Left lung (tissue), 10 donors: ENCODE measurements around the gene SLC23A2. TPM values are rescaled to one million over a fixed set of nuclear protein-coding genes. Genes with fewer than 3 reads are reported as not detected.
"Not testable (repeated sequence)": the region's sequence is repeated elsewhere in the genome, so short reads cannot be mapped to it uniquely, and the experiment has no call there.

Experiments
- ATAC-seq: fragments of 200-7000 bp; cut with Tn5 transposase; one replicate; pipeline ENCODE4 v1.9.1; 2020; ENCODE audit warnings: moderate library complexity
- DNase-seq, 4 donors: peaks; one replicate each; pipeline ENCODE4 v3.0.0-alpha.2; 2013 to 2020
- H3K27ac ChIP-seq, 2 donors: fragments of 200-600 bp; sonication (generic) in 1 of 2; one replicate each; pipeline versions ENCODE4 v1.5.0 to v1.8.0; 2020 to 2021
- H3K27me3 ChIP-seq, 2 donors: fragments of 200-600 bp; sonication (generic) in 1 of 2; one replicate each; pipeline versions ENCODE4 v1.5.0 to v1.8.0; 2020 to 2021
- H3K36me3 ChIP-seq, 2 donors: fragments of 200-600 bp; sonication (generic) in 1 of 2; one replicate each; pipeline versions ENCODE4 v1.5.0 to v1.8.0; 2020 to 2021
- H3K4me1 ChIP-seq, 2 donors: fragments of 200-600 bp; one replicate each; pipeline ENCODE4 v1.8.0; 2021
- H3K4me3 ChIP-seq, 2 donors: fragments of 200-600 bp; sonication (generic) in 1 of 2; one replicate each; pipeline versions ENCODE4 v1.5.0 to v1.8.0; 2020 to 2021; ENCODE audit warnings: mild to moderate bottlenecking in 1 of 2
- H3K9me3 ChIP-seq, 2 donors: fragments of 200-600 bp; sonication (generic) in 1 of 2; one replicate each; pipeline versions ENCODE4 v1.5.0 to v1.8.0; 2020 to 2021
- intact Hi-C, 2 donors: fragments of 100-400 bp; cut with DNase I; formaldehyde crosslinking; loops; one replicate each; pipeline versions ENCODE4 v1.11.2 to v1.14.2; 2022
- polyA plus RNA-seq, 6 donors: library from polyadenylated mRNA; unstranded; fragments of 120-200 nt; gene quantifications; one replicate each; pipeline ENCODE4 v1.2.1, GENCODE V29; 2013; ENCODE audit not compliant: insufficient read length in 6 of 6
- total RNA-seq, 2 donors: library from RNA; stranded (reverse); fragmentation: NEBNext Ultra II Directional; extraction: Animal tissue kit (Norgen Biotek cat#: 25700); gene quantifications; one replicate each; pipeline ENCODE4 v1.2.1, GENCODE V29; 2021
- TF ChIP-seq, protein P1 (sequence below), 2 donors: fragments of 200-600 bp; sonication (generic) in 1 of 2; IDR thresholded peaks; one replicate each; pipeline versions ENCODE4 v1.5.0 to v1.8.0; 2021; ENCODE audit warnings: antibody characterized with exemption in 2 of 2
- donor health status: DM: no; HTN: yes; CAD: no.
- donor health status: DM: no; HTN: no; CAD: no.

Gene SLC23A2
- total and polyA plus RNA-seq, 8 donors: 15.8 to 27.1 (median 25.9) TPM

- Histone ChIP-seq H3K4me1 (peaks cover 0 to 6% of the 10 kb centered on the region in 2 donors), H3K36me3 (no peaks in the 10 kb centered on the region), H3K27me3 (no peaks in the 10 kb centered on the region), H3K27ac (no peak overlapping the region), H3K9me3 (no peaks in the 10 kb centered on the region), H3K4me3 (no peak overlapping the region)
- intact Hi-C loops: no loop called here
- ATAC-seq (no peak), DNase-seq (no peak)
- TF ChIP-seq, protein P1, sequence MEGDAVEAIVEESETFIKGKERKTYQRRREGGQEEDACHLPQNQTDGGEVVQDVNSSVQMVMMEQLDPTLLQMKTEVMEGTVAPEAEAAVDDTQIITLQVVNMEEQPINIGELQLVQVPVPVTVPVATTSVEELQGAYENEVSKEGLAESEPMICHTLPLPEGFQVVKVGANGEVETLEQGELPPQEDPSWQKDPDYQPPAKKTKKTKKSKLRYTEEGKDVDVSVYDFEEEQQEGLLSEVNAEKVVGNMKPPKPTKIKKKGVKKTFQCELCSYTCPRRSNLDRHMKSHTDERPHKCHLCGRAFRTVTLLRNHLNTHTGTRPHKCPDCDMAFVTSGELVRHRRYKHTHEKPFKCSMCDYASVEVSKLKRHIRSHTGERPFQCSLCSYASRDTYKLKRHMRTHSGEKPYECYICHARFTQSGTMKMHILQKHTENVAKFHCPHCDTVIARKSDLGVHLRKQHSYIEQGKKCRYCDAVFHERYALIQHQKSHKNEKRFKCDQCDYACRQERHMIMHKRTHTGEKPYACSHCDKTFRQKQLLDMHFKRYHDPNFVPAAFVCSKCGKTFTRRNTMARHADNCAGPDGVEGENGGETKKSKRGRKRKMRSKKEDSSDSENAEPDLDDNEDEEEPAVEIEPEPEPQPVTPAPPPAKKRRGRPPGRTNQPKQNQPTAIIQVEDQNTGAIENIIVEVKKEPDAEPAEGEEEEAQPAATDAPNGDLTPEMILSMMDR (IDR thresholded peaks at IDR 0.05): no peak
Observed at GRCh38 chr20:5041433-5041832, 40.1 kb upstream of the SLC23A2 start.

- H3K27ac ChIP-seq: no peak overlapping the region
- no peaks in the 10 kb centered on the region for H3K36me3 ChIP-seq
- no peak overlapping the region for H3K4me3 ChIP-seq
- TF ChIP-seq, protein P1 (IDR thresholded peaks at IDR 0.05): no peak
- no peaks in the 10 kb centered on the region for H3K27me3 ChIP-seq
- H3K4me1 ChIP-seq: no peaks in the 10 kb centered on the region
- no peaks in the 10 kb centered on the region for H3K9me3 ChIP-seq
- DNase-seq: no peak
- ATAC-seq: no peak
- intact Hi-C loops: no loop called here
Observed at GRCh38 chr20:5040345-5040744, 39.0 kb upstream of the SLC23A2 start.

DNA sequence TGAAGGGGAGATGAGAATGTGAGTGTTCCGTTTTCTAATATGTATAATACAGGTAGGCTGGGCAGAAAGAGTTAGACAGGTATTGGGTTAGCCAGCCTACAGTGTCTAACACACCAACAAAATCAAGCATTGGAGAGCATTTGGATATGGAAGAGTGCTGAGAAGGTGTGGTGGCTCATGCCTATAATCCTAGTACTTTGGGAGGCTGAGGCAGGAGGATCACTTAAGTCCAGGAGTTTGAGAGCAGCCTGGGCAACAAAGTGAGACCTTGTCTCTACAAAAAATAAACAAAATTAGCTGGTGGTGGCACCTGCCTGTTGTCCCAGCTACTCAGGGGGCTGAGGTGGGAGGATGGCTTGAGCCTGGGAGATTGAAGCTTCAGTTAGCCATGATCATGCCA lies 38.6 kb upstream of the SLC23A2 start:
- intact Hi-C loops: no loop called here
- no peak for ATAC-seq

DNA sequence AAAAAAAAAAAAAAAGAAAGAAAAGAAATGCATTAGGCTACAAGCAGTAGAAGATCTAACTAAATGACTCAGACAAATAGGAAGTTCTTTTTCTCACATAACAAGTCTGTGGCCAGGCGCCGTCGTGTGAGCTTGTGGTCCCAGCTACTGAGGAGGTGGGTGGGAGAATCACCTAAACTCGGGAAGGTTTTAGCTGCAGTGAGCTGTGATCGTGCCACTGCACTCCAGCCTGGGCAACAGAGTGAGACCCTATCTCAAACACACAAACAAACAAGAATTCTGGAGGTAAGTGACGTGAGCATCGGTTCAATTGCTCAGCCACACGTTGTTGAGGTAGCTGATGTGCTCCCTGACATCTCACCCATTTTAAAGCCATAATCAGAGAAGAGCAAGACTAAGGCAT lies 37.9 kb upstream of the SLC23A2 start:
- Histone ChIP-seq H3K27me3 (no peaks in the 10 kb centered on the region), H3K36me3 (no peaks in the 10 kb centered on the region), H3K4me1 (no peaks in the 10 kb centered on the region), H3K4me3 (no peak overlapping the region), H3K27ac (no peak overlapping the region), H3K9me3 (no peaks in the 10 kb centered on the region)
- intact Hi-C loops: no loop called here
- TF ChIP-seq, protein P1 (IDR thresholded peaks at IDR 0.05): no peak
- DNase-seq (no peak), ATAC-seq (no peak)

More for the DNA sequence above, 38.6 kb upstream of the SLC23A2 start:
- TF ChIP-seq, protein P1 (IDR thresholded peaks at IDR 0.05): no peak
- H3K4me3 ChIP-seq: no peak overlapping the region
- no peak for DNase-seq
- no peaks in the 10 kb centered on the region for H3K4me1 ChIP-seq
- H3K9me3 ChIP-seq: no peaks in the 10 kb centered on the region
- H3K27me3 ChIP-seq: no peaks in the 10 kb centered on the region
- H3K27ac ChIP-seq: no peak overlapping the region
- H3K36me3 ChIP-seq: no peaks in the 10 kb centered on the region

DNA sequence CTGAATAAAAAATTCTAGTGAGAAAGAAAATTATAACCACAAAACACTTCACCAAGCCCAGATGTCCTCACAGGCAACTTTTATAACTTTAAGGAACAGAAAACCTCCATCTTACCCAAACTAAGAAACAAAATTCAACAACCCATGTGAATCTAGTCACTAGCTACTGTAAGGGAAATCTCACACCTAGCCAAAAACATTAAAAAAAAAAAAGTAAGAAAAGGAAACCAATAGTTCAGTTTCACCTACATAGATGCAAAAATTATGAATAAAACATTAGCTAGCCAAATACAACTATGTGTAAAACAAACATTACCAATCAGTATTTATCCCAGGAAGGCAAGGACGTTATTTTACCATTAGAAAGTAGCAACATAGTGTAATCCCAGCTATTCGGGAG lies 35.5 kb upstream of the SLC23A2 start:
- no peaks in the 10 kb centered on the region for H3K9me3 ChIP-seq
- H3K36me3 ChIP-seq: no peaks in the 10 kb centered on the region
- no peak overlapping the region for H3K4me3 ChIP-seq
- TF ChIP-seq, protein P1 (IDR thresholded peaks at IDR 0.05): no peak
- no peak for ATAC-seq
- peaks cover 0 to under 1% of the 10 kb centered on the region in 2 donors for H3K4me1 ChIP-seq
- DNase-seq: no peak
- H3K27ac ChIP-seq: no peak overlapping the region
- intact Hi-C loops: no loop called here
- H3K27me3 ChIP-seq: no peaks in the 10 kb centered on the region

- H3K27ac ChIP-seq, intact Hi-C loops, H3K9me3 ChIP-seq, H3K36me3 ChIP-seq, H3K27me3 ChIP-seq, DNase-seq, H3K4me3 ChIP-seq, ATAC-seq: not testable (repeated sequence)
- peaks cover 0 to 14% of the 10 kb centered on the region in 2 donors for H3K4me1 ChIP-seq
Observed at GRCh38 chr20:5035518-5035917, 34.2 kb upstream of the SLC23A2 start.
